Measurements from ENCODE around the gene KIRREL3. TPM values are rescaled to one million over a fixed set of nuclear protein-coding genes. Genes with fewer than 3 reads are reported as not detected.

The KIRREL3 gene
- total and polyA plus RNA-seq, 2 of the 8 experiments (the other 6 are each of a cell fraction or from before 2014, with no cell fraction given): 0.29 to 0.32 TPM

DNA sequence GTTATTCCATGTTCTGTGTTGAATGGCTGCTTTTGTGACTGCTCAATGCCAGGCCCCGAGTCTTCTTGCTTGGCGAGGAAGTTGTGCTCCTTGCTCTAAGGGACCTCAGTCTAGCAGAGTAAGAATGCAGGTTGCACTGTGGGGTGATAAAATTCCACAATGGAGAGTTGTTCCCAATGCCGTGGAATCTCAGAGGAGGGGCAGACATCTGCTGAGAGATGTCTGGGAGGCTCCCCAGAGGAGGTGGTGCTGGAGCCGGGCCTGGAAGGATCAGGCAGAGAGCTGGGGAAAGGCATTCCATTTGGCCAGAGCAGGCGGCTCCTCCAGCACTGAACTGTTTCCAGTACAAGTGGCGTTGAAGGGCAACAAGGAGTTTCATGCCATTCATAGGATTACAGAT lies 589.9 kb downstream of the KIRREL3 start:
- H2BK120ac ChIP-seq (replicated peaks; ENCODE audit: low read depth, low read length): no peak overlapping the region
- TF ChIP-seq CREB1 (IDR thresholded peaks at IDR 0.05): no peak
- no peak for TF ChIP-seq EGR1 (IDR thresholded peaks at IDR 0.05; ENCODE audit: borderline replicate concordance, low read depth, low read length)
- TF ChIP-seq POU5F1 (IDR thresholded peaks at IDR 0.05; ENCODE audit: low read depth, low read length): no peak
- no peak for TF ChIP-seq GABPA (IDR thresholded peaks at IDR 0.05; ENCODE audit: borderline replicate concordance, insufficient read depth, low read length)
- no peak for TF ChIP-seq ZNF274 (IDR thresholded peaks at IDR 0.05; ENCODE audit: borderline replicate concordance, extremely low read depth, low read length)
- TF ChIP-seq FOSL1 (IDR thresholded peaks at IDR 0.05; ENCODE audit: insufficient read depth, low read depth, low read length): no peak
- peaks cover 0 to 7% (median 1%) of the 10 kb centered on the region in 4 experiments; a peak in 2 of 8 replicates for H3K36me3 ChIP-seq (ENCODE audit: control insufficient read depth in 2 of 4, insufficient read depth in 4 of 4, low read length in 3 of 4)
- H2BK15ac ChIP-seq (ENCODE audit: low read length): no peak overlapping the region
- CTCF ChIA-PET (ENCODE audit: partially characterized antibody): interaction anchor here (0.7 to 3.4 kb wide), 6 partner anchors 8 to 100 kb away, joined by 3 to 20 read pairs (median 5); no protein-coding TSS in a partner anchor
- H3K23me2 ChIP-seq (ENCODE audit: low read depth, low read length): no peaks in the 10 kb centered on the region; the same call in 1 of the 2 replicates
- H4K91ac ChIP-seq (replicated peaks; ENCODE audit: insufficient read length, low read length): no peak overlapping the region
- H4K20me1 ChIP-seq (replicated peaks in 1 of 2; ENCODE audit: control insufficient read depth in 1 of 2, insufficient read depth in 2 of 2, low read length in 2 of 2): no peaks in the 10 kb centered on the region
- H3K9me3 ChIP-seq (ENCODE audit: insufficient read depth in 2 of 2, low read depth in 1 of 2, low read length in 1 of 2): no peaks in the 10 kb centered on the region
- no peak overlapping the region for H3K4me3 ChIP-seq (ENCODE audit: extremely low read depth in 1 of 4, insufficient read depth in 2 of 4, low read depth in 3 of 4, low read length in 4 of 4)
- no peak overlapping the region for H3K18ac ChIP-seq (ENCODE audit: extremely low read depth, low read length)
- no peak overlapping the region for H3K4ac ChIP-seq (replicated peaks; ENCODE audit: insufficient read length, low read depth, low read length)
- H3K27me3 ChIP-seq (replicated peaks in 1 of 4; ENCODE audit: control insufficient read depth in 3 of 4, extremely low read depth in 1 of 4, insufficient read depth in 3 of 4, low read length in 3 of 4): peaks cover 0 to 1% (median 0%) of the 10 kb centered on the region in 4 experiments; a peak in 3 of 7 replicates
- peaks cover 0 to 2% (median 0%) of the 10 kb centered on the region in 4 experiments; a peak in 2 of 7 replicates for H3K4me1 ChIP-seq (replicated peaks in 1 of 4; ENCODE audit: control insufficient read depth in 3 of 4, insufficient read depth in 4 of 4, low read length in 3 of 4)
- DNase-seq (ENCODE audit: low read depth in 1 of 2, low spot score in 2 of 2): no peak
- no peak overlapping the region for H2BK5ac ChIP-seq (ENCODE audit: low read depth, low read length)
- no peak overlapping the region for H3K4me2 ChIP-seq (ENCODE audit: insufficient read depth in 1 of 2, low read depth in 2 of 2, low read length in 2 of 2)
- POLR2A ChIA-PET (ENCODE audit: partially characterized antibody): no interaction called here
- no peak overlapping the region for H2BK12ac ChIP-seq (ENCODE audit: low read depth, low read length)
- no peak overlapping the region for H4K8ac ChIP-seq (ENCODE audit: extremely low read depth, insufficient read depth, low read length)
- H3K27ac ChIP-seq (ENCODE audit: low read depth, low read length): no peak overlapping the region
- H2BK20ac ChIP-seq (ENCODE audit: low read length): no peak overlapping the region
- H4K5ac ChIP-seq (ENCODE audit: insufficient read length, low read depth, low read length): no peak overlapping the region
- H3K79me2 ChIP-seq (ENCODE audit: control insufficient read depth in 1 of 2, insufficient read depth in 2 of 2, low read length in 2 of 2): no peaks in the 10 kb centered on the region
- no peak overlapping the region for H3K23ac ChIP-seq (ENCODE audit: insufficient read length)
- no peak overlapping the region for H3K9ac ChIP-seq (replicated peaks in 1 of 4; ENCODE audit: extremely low read depth in 1 of 4, low read depth in 3 of 4, low read length in 3 of 4)
- H3K14ac ChIP-seq (ENCODE audit: insufficient read length): no peak overlapping the region
- 83% methylated on average over 6 of the region's 6 CpGs; no CpG with 5 or more reads in 1 of the 2 experiments for WGBS, 2 experiments (ENCODE audit: extremely low coverage in 1 of 2, insufficient coverage in 1 of 2, insufficient read length in 1 of 2, insufficient replicate concordance in 2 of 2, low coverage in 1 of 2, low lambda C conversion rate in 2 of 2, missing lambda C conversion rate in 1 of 2)
- H2AFZ ChIP-seq (ENCODE audit: low read length): no peak overlapping the region
- FAIRE-seq: no peak
- no peaks in the 10 kb centered on the region; the same call in 1 of the 2 replicates for H3K79me1 ChIP-seq (ENCODE audit: low read depth, low read length)
- no peak overlapping the region for H2AK5ac ChIP-seq (ENCODE audit: low read depth, low read length)
- no peak overlapping the region for H3K56ac ChIP-seq (replicated peaks; ENCODE audit: insufficient read length, low read depth, low read length)

All from H1 (cell line).